ENCODE results near the gene PLAGL2. TPM values are rescaled to one million over a fixed set of nuclear protein-coding genes. Genes with fewer than 3 reads are reported as not detected.
A peak's percentile ranks its signal among the peaks of the same experiment; 100 is the strongest.

The PLAGL2 gene
- polyA plus RNA-seq, 1 donor (not counting 4 experiments of a cell fraction or from before 2014, with no cell fraction given), result 4.3 TPM

DNA sequence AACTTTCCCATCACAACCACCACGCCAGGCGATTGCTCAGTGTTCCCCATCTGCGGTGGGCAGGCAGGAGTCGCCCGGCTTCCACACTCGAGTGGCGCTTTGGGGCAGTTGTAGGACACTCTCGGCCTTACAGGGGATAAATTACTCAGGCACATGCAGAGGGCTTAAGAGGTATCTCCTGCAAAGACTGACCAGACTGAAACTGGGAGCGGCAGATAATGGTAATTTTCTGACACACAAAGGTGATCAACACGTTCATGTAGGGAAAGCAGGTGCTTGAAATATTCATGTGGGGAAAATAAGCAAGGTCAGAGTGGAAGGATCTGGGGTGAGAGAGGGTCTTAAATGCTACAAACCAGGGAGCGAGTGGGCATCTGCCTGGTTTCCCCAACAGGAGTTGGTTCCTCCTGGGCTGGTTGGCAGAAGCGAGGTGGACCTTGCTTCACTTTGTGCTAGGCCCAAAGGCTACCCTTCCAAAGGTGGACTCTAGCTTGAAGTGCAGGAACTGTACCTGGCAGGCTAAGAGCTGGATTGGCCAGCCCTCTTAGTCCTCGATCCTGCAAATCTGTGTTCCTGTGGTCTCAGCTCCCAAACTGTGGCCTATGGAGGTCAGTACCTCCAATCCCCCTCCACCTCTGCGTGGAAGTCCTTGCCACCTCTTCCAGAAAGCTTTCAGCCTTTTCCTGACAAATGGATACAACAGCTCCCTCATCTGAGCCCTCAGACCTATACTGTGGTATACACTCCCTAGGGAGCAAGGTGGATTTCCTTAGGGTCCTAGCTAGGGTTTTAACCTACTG is 16.7 kb downstream of the PLAGL2 start:
- no peak overlapping the region for H3K27ac ChIP-seq (ENCODE audit: control insufficient read depth, insufficient read depth, low read length)
- peaks cover 3% of the 10 kb centered on the region for H3K4me1 ChIP-seq (ENCODE audit: control insufficient read depth, extremely low read depth, insufficient read depth, low read length)
- H3K4me2 ChIP-seq (ENCODE audit: control insufficient read depth, extremely low read depth, insufficient read depth, low read depth, low read length), result peak overlapping the region; percentile 58
- H3K4me3 ChIP-seq (ENCODE audit: control insufficient read depth in 2 of 3, extremely low read depth in 1 of 3, insufficient read depth in 2 of 3, low read depth in 1 of 3, low read length in 3 of 3), result no peak overlapping the region
- H4K20me1 ChIP-seq (ENCODE audit: control insufficient read depth, extremely low read depth, insufficient read depth, low read length), result peaks cover 5% of the 10 kb centered on the region
- dilution Hi-C loops (cut with MboI; ENCODE audit: extremely low pct_ligation_motif_present, low sequenced_read_pairs), result no loop called here
- TF ChIP-seq, protein P1, sequence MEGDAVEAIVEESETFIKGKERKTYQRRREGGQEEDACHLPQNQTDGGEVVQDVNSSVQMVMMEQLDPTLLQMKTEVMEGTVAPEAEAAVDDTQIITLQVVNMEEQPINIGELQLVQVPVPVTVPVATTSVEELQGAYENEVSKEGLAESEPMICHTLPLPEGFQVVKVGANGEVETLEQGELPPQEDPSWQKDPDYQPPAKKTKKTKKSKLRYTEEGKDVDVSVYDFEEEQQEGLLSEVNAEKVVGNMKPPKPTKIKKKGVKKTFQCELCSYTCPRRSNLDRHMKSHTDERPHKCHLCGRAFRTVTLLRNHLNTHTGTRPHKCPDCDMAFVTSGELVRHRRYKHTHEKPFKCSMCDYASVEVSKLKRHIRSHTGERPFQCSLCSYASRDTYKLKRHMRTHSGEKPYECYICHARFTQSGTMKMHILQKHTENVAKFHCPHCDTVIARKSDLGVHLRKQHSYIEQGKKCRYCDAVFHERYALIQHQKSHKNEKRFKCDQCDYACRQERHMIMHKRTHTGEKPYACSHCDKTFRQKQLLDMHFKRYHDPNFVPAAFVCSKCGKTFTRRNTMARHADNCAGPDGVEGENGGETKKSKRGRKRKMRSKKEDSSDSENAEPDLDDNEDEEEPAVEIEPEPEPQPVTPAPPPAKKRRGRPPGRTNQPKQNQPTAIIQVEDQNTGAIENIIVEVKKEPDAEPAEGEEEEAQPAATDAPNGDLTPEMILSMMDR (optimal IDR thresholded peaks at IDR 0.05 in 1 of 3, IDR thresholded peaks at IDR 0.05 in 1 of 3, conservative IDR thresholded peaks at IDR 0.05 in 1 of 3; ENCODE audit: extremely low read depth in 1 of 3, insufficient read depth in 2 of 3, low read length in 3 of 3), result no peak
- TF ChIP-seq EZH2 (IDR thresholded peaks at IDR 0.05; ENCODE audit: low read length), result no peak
- FAIRE-seq (no peak), DNase-seq (ENCODE audit: low read depth, low spot score) (no peak)
- no peaks in the 10 kb centered on the region for H3K9me1 ChIP-seq (ENCODE audit: control insufficient read depth, extremely low read depth, insufficient read depth, low read length)
- H2AFZ ChIP-seq (ENCODE audit: control insufficient read depth, low read length), result no peak overlapping the region
- no peaks in the 10 kb centered on the region for H3K79me2 ChIP-seq (ENCODE audit: control insufficient read depth, insufficient read depth, low read length)
- no peak overlapping the region for H3K9ac ChIP-seq (ENCODE audit: control insufficient read depth, extremely low read depth, insufficient read depth, low read length)
- no peaks in the 10 kb centered on the region for H3K9me3 ChIP-seq (ENCODE audit: control insufficient read depth, low read depth, low read length)
- H3K36me3 ChIP-seq (ENCODE audit: control insufficient read depth in 2 of 2, extremely low read depth in 1 of 2, insufficient read depth in 2 of 2, low read length in 2 of 2), result peaks cover 8 to 14% of the 10 kb centered on the region in 2 experiments
- no peaks in the 10 kb centered on the region for H3K27me3 ChIP-seq (ENCODE audit: control insufficient read depth, extremely low read depth, insufficient read depth, low read length)

DNA sequence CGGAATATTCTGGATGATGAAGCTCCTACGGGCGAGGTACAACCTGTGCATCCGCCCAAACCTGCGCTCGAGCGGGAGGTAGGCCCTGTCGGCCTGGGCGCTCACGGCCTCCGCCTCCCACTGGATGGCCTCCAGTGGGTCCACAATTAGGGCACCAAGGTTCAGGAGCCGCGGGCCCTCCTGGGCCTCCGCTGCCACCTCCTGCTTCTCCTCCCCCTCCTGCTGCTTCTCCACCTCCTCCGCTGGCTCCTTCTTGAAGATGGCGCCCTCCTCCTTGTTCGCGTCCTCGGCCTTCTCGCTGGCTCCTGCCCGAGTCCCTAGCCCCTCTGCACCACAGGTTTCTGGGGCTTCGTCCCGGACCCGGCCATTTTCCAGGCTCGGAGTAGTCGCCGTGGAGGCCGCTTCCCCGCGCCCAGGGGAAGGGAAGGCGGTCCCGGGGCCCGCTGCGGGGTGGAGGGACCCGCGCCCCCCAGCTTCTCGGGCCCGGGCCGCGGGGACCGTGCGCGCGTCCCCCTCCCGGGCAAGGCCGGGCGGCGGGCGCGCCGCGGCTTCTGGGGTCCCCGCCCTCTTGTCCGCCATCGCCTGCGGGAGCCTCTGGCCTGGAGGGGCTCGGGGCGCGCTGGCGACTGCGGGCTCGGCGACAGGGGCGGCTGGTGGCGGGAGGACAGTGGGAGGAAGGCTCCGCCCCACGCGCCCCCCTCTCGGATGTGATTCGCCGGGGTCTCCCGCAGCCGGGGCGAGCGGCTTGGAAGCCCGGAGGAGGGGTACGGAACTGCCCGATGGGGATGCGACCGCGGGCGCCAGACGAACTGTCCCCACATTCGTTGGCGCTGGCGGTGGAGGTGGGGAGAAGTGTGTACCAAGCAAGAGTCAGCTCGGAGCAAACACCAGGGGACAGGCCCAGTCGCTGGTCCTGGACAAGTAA is 17.6 kb downstream of the PLAGL2 start:
- peak overlapping the region; percentile 58 for H3K4me2 ChIP-seq (ENCODE audit: control insufficient read depth, extremely low read depth, insufficient read depth, low read depth, low read length)
- DNase-seq (ENCODE audit: low read depth, low spot score), result no peak
- peak overlapping the region; percentile 29 to 58 (median 39) for H3K4me3 ChIP-seq (ENCODE audit: control insufficient read depth in 2 of 3, extremely low read depth in 1 of 3, insufficient read depth in 2 of 3, low read depth in 1 of 3, low read length in 3 of 3)
- peaks cover 3% of the 10 kb centered on the region for H3K4me1 ChIP-seq (ENCODE audit: control insufficient read depth, extremely low read depth, insufficient read depth, low read length)
- H3K9ac ChIP-seq (ENCODE audit: control insufficient read depth, extremely low read depth, insufficient read depth, low read length), result peak overlapping the region; percentile 62
- H3K9me1 ChIP-seq (ENCODE audit: control insufficient read depth, extremely low read depth, insufficient read depth, low read length), result no peaks in the 10 kb centered on the region
- no peaks in the 10 kb centered on the region for H3K27me3 ChIP-seq (ENCODE audit: control insufficient read depth, extremely low read depth, insufficient read depth, low read length)
- peaks cover 0 to 6% of the 10 kb centered on the region in 2 experiments for H3K36me3 ChIP-seq (ENCODE audit: control insufficient read depth in 2 of 2, extremely low read depth in 1 of 2, insufficient read depth in 2 of 2, low read length in 2 of 2)
- H4K20me1 ChIP-seq (ENCODE audit: control insufficient read depth, extremely low read depth, insufficient read depth, low read length), result peaks cover 2% of the 10 kb centered on the region
- H3K27ac ChIP-seq (ENCODE audit: control insufficient read depth, insufficient read depth, low read length), result no peak overlapping the region
- no peaks in the 10 kb centered on the region for H3K79me2 ChIP-seq (ENCODE audit: control insufficient read depth, insufficient read depth, low read length)
- no peaks in the 10 kb centered on the region for H3K9me3 ChIP-seq (ENCODE audit: control insufficient read depth, low read depth, low read length)
- TF ChIP-seq EZH2 (IDR thresholded peaks at IDR 0.05; ENCODE audit: low read length), result no peak
- TF ChIP-seq, protein P1 (optimal IDR thresholded peaks at IDR 0.05 in 1 of 3, IDR thresholded peaks at IDR 0.05 in 1 of 3, conservative IDR thresholded peaks at IDR 0.05 in 1 of 3; ENCODE audit: extremely low read depth in 1 of 3, insufficient read depth in 2 of 3, low read length in 3 of 3), result no peak
- H2AFZ ChIP-seq (ENCODE audit: control insufficient read depth, low read length), result peak overlapping the region; percentile 85
- dilution Hi-C loops (cut with MboI; ENCODE audit: extremely low pct_ligation_motif_present, low sequenced_read_pairs), result no loop called here
- no peak for FAIRE-seq
